ENCODE measurements around the gene NADK.

NADK gene

DNA sequence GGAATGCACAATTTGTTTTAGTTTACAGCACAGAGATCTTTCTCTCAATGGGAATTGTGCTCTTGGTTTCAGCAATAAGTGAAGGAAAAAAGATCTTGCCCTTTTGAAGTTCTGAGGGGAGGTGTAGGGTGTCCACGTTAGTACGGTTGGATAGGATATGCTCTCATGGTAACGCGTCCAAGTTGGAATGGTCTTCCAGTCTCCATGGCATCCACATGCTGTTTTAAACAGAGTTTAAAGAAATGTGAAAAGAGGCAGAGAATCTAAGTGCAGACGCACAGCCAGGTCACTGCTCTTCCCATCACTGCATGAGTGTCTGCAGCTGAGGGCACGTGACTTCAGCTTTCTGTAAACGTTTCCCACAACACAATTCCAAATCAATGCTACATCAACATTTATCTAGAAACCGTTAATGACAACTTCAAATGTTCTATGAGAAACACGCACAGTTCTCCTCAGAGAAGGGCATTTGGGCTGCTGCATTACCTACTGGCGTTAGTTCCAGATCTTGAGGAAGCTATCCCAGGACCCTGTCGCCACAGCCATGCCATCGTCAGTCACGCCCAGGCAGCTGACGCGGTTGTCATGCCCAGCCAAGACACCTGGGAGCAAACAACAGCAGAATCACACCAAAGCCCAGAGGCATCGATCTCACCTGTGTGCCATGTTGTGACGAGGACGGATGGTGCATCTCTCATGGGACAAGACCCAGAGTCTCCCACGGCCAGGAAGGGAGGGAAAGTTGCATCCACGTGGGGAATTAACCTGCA, 8.8 kb upstream of the NADK start:
- no peak for DNase-seq (ENCODE audit: low spot score)

- DNase-seq (ENCODE audit: low spot score): no peak
Observed at GRCh38 chr1:1785666-1786065, 7.4 kb upstream of the NADK start.

- DNase-seq (ENCODE audit: low spot score): no peak
Observed at GRCh38 chr1:1784933-1785332, 6.7 kb upstream of the NADK start.

GRCh38 chr1:1783320-1783719, 5.0 kb upstream of the NADK start:
- no peak for DNase-seq (ENCODE audit: low spot score)

DNA sequence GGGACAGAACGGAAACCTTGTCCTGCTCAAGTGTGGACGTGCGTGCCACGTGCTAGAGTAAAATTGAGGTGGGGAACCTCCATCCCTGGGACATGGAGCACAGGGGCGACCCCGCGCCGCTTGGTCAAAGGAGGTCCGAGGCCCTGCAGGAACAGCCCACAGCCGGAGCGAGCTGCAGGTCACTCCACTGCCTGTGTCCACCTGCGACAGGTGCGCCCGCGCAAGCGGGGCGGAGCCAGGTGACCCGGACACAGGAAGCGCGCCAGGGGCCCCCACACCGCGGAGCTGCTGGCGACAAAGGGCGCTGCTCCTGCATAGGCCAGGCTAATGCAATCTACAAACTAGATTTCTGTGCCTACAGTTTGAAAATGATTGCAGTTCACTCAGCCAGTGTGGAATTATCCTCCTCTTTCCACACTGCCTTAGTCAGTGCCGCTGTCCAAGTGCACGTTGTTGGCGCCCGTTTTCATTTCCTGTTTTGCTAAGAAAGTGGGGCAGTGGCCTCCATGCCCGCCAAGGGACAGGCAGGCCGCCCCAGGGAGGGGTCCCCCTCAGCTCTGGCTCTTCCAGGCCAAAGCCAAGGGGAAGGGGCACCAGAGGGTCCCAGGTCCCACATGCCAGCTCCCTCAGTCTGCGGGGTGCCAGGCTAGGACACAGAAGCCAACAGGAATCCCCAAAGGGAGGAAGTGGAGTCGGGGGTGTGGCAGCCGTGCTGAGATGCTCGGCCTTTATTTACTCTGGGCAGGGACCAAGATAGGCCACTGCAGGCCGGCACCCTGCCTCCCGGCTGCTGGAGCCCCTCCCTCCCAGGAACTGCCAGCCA, 4.3 kb upstream of the NADK start:
- no peak for DNase-seq (ENCODE audit: low spot score)

GRCh38 chr1:1781526-1781903, 3.2 kb upstream of the NADK start:
- DNase-seq (ENCODE audit: low spot score): no peak

- DNase-seq (ENCODE audit: low spot score): no peak
Observed at GRCh38 chr1:1780598-1781525, 2.6 kb upstream of the NADK start.

GRCh38 chr1:1779691-1780597, 1.7 kb upstream of the NADK start:
- DNase-seq (ENCODE audit: low spot score): peak; percentile 52

GRCh38 chr1:1779320-1779675, 1.0 kb upstream of the NADK start:
- no peak for DNase-seq (ENCODE audit: low spot score)

GRCh38 chr1:1778663-1779319, 521 bp upstream of the NADK start:
- DNase-seq (ENCODE audit: low spot score): no peak

DNA sequence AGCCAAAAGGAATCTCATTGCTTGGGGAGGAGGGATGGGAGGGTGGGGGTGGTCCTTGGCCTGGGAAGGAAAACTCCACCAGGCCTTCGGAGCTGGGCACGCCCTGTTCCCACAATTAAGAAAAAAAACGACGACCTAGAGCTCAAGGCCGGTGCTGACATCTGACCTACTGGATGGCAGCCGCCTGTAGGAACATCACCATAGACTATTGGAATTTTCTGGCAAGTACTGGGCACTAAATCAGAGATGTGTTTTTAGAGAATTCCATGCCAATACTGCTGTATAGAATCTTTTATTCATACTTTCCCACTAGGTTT, 729 bp downstream of the NADK start:
- no peak for DNase-seq (ENCODE audit: low spot score)

DNA sequence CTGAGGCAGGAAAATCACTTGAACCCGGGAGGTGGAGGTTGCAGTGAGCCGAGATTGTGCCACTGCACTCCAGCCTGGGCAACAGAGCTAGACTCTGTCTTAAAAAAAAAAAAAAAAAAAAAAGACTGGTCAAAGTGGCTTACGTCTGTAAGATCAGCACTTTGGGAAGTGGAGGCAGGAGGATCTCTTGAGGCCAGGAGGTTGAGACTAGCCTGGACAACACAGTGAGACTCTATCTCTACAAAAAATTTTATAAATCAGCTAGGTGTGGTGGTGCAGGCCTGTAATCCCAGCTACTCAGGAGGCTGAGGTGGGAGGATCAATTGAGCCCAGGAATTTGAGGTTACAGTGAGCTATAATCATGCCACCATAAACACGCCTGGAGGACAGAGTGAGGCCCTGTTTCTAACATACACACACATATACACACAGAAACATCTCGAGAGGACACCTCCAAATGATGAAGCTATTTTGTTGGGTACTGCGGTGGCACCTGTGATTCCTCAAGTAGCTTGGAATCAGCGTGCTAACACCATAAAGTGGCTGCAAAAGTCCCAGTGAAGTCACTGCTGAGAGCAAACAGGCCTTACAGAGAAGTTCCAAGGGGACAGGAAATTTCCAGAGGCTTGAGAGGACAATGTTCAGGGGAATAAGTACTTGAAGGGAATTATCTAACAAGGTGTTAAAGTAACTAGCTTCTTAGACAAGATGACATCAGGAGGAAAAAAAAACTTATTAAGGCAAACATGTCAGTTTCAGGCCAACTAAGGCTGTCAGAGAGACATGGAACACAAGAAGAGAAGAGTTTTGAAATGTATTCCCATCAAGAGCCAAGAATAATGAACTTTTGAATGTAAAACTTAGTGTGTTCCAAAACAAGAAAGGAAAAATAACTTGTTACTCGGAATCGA, 1.3 kb downstream of the NADK start:
- no peak for DNase-seq (ENCODE audit: low spot score)

DNA sequence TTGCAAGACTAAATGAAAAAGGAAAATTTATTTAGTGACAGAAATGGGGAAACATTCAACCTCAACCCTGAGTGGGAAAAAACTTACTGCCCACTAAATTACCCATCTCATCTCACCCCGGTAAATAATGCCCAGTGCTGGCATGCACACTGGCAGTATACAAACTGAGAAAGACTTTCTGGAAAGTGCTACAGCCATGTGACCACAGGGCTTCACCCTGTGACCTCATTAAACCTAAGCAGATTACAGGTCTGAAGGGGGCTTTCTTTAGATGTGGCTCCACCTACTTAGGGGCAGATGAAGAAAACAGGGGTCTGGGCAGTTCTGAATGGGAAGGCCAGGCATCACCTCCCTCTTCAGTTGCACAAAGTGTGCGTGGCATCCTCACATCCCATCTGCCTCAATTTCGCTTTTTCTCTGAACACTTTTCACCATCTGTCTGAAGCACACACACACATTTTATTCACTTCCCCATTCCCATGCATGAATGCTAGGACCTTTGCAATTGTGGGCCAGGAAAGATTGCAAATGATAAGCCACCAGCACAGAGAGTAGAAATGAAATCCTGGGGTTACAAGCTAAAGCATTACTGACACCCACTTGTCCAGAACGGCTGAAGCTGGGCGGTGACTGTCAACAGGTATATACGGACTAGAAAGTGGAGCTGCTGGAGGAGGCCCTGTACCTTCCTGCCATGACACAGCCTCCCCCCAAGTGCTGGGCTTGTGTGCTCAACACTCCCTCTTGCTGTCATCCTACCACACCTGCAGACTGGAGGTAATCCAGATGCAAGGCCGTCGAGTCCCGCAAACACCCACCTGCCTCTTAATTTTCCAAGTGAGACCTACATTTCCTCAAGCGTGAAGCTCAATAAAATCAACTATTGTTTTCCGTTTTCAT, 2.7 kb downstream of the NADK start:
- no peak for DNase-seq (ENCODE audit: low spot score)

GRCh38 chr1:1773874-1774273, 4.4 kb downstream of the NADK start:
- DNase-seq (ENCODE audit: low spot score): no peak

DNA sequence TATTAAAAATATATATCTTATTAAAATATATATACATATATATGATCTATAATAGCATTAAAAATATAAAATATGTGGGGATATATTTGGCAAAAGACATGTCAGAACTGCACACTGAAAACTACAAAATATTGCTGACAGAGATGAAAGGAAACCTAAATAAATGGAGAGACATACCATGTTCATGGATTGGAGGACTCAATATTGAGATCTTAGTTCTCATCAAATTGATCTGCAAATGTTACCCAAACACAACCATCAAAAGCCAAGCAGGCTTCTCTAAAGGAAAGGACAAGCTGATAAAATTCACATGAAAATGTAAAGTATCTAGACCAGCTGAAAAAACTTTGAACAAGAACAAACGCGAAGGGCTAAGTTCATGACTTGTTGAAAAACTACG, 7.2 kb downstream of the NADK start:
- no peak for DNase-seq (ENCODE audit: low spot score)

GRCh38 chr1:1770102-1770501, 8.2 kb downstream of the NADK start:
- DNase-seq (ENCODE audit: low spot score): no peak

DNA sequence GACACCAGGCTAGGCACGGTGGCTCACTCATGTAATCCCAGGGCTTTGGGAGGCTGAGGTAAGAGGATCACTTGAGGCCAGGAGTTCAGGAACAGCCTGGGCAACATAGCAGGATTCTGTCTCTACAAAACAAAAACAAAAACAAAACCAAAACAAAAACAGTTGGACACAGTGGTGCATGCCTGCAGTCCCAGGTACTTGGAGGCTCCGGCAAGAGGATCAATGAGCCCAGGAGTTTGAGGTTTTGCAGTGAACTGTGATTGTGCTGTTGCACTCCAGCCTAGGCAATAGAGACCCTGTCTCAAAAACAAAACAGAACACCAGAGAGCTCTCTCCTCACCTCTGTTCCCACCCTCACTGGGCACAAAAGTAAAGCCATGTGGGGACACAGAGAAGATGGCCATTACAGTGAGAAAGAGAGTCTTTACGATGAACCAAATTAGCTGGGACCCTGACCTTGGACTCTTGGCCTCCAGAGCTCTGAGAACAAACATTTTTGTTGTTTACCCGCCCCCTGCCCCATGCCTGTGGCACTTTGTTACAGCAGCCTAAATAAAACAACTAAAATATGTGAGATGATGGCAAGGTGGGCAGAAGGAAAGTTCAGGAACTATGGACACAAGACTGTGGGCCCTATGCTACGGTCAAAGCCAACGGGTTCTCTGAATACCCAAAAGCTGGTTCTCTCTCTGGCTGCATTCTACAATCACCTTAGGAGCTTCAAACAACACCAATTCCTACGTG, 9.8 kb downstream of the NADK start:
- no peak for DNase-seq (ENCODE audit: low spot score)

DNA sequence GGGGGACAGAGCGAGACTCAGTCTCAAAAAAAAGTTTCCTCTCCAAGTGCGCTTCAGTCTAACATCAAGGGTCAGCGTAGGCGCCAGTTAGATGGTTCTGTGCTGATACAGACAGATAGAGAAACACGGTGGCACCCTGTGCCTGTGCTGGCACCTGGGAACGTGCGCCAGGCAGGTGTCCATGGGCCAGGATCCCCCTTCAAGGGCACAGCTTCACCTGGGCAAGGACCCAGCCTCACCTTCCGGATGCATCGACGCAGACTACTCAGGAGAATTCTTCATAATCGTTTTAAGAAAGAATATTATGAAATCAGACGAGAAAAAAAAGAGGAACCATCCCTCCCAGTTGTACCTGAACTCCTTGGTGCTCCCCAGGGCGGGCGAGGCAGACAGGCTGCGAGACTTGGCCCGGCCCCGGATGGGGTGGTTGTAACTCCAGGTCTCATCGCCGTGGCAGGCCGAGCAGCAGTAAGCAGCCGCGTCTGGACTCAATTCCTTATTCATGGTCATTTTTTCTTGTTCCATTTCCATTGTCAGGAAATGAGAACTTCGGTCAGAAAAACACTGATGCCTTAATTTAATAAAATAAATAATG, 13.3 kb downstream of the NADK start:
- no peak for DNase-seq (ENCODE audit: low spot score)
